ENCODE measurements around the gene IL5.

The IL5 gene

DNA sequence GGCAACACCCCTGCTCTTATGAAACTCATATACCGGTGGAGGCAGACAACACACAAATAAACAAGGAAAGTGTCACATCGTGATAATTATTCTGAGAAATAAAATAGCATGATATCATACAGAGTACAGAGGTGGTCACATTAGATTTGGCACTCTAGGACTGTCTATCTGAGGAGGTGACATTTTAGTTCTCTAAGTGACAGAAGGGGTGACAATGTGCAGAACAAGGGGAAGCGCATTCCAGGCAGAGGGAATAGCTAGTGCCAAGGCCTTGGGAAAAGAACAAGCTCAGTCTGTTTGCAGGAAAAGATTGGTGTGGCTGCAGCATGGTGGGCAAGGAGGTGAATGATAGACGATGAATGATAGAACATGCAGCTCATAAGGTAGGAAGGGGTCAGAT lies 40.1 kb downstream of the IL5 start:
- no peak for DNase-seq (ENCODE audit: low read depth, low spot score)
- in situ Hi-C loops (cut with HindIII; ENCODE audit: low sequenced_read_pairs) = no loop called here
- TF ChIP-seq, protein P1, sequence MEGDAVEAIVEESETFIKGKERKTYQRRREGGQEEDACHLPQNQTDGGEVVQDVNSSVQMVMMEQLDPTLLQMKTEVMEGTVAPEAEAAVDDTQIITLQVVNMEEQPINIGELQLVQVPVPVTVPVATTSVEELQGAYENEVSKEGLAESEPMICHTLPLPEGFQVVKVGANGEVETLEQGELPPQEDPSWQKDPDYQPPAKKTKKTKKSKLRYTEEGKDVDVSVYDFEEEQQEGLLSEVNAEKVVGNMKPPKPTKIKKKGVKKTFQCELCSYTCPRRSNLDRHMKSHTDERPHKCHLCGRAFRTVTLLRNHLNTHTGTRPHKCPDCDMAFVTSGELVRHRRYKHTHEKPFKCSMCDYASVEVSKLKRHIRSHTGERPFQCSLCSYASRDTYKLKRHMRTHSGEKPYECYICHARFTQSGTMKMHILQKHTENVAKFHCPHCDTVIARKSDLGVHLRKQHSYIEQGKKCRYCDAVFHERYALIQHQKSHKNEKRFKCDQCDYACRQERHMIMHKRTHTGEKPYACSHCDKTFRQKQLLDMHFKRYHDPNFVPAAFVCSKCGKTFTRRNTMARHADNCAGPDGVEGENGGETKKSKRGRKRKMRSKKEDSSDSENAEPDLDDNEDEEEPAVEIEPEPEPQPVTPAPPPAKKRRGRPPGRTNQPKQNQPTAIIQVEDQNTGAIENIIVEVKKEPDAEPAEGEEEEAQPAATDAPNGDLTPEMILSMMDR (IDR thresholded peaks at IDR 0.05; ENCODE audit: low read depth, low read length) = no peak

DNA sequence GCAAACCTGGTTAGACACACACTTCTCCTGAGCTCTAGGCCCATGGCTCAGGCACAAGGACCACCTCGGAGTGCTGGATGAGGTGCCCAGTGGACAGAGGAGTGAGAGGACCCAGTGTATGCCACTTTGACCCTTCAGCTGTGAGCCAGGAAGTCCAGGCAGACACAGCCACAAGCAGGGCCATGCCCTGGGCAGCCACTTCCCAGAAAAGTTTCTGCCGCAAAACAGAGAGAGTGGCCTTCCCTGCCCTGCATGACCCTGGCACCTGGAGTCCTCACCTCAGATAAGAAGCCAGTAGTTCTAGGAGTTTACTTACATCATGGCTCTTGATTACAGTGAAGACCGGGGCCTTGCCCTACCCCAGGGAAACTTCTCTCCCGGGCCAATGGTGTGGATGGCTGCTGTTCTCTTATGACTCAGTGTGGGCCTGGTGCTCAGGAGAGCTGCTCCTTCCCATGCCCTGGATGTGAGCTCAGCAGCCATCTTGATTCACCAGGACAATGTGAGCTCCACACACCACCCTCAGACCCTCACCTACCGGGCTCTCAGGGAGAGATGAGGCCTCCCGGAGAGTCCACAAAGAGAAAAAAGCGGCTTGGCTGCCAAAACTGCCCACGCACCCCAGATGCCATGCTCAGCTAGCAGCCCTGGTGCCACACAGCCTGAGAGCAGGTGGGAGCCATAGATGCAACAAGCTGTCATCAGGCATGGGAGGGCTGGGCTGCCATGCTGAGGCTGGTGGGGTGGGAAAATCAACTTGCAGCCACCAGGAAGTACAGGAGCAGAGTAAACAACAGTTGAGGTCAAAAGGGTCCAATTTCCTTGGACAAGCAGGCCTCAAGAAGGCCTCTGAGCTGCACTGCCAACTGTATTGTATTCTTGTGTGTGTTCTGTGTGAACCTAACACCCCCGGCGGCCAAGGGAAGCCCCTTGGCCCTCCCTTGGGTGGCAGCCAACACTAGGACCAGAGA lies 41.1 kb downstream of the IL5 start:
- DNase-seq (ENCODE audit: low read depth, low spot score) = peak; percentile 33
- H3K4me3 ChIP-seq (ENCODE audit: low read depth, low read length) = no peak overlapping the region
- in situ Hi-C loops (cut with HindIII; ENCODE audit: low sequenced_read_pairs) = no loop called here
- TF ChIP-seq, protein P1 (IDR thresholded peaks at IDR 0.05; ENCODE audit: low read depth, low read length) = no peak

More for the DNA sequence above, 40.1 kb downstream of the IL5 start:
- H3K4me3 ChIP-seq (ENCODE audit: low read depth, low read length) = no peak overlapping the region

DNA sequence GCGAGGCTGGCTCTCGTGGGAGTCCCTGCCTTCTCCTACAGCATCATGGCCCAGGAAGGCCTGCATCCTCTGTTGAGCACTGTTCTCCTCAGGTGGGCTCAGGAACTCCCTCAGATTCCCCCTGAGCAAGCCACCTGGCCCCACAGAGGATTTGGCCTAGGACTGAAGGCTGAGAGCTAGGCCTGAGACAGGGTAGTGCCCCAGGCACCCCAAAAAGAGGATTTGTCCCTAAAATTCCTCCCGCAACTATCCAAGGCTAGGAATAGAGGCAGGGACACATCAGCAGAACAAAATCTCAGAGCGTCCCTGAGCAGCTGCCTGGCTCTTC lies 41.7 kb downstream of the IL5 start:
- no peak for DNase-seq (ENCODE audit: low read depth, low spot score)
- TF ChIP-seq, protein P1 (IDR thresholded peaks at IDR 0.05; ENCODE audit: low read depth, low read length) = no peak
- in situ Hi-C loops (cut with HindIII; ENCODE audit: low sequenced_read_pairs) = no loop called here
- no peak overlapping the region for H3K4me3 ChIP-seq (ENCODE audit: low read depth, low read length)

DNA sequence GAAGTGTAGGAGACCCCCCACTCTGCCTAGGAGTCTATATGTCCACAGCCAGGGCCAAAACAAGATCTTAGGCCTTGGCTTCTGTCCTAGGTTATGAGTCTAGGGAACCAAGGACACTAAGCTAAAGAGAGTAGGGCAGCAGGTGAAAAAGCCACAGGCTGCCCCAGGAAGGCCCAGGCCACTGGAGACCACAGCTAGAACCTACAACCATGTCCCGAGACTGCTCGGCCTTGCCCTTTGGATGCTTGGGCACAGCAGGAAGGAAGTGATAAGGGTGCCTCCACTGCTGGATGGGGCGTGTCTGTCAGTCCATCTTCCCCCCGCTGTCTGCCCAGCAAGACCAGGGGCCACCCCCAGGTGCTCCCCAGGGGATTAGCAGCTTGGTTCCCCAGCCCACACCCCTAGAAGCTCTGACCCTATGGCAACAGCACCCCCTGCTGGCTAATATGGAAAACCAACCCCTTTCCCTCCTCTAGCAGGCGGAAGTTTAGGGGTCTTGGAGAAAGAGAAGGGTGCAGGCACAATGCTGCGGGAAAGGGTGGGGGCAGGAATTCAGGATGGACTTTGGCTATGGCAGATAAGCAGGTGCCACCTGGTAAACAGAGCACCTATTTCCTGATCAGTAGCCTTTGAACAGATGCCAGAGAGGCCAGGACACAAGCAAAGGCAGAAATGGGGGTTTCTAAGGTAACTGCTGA lies 42.2 kb downstream of the IL5 start:
- no peak overlapping the region for H3K4me3 ChIP-seq (ENCODE audit: low read depth, low read length)
- TF ChIP-seq, protein P1 (IDR thresholded peaks at IDR 0.05; ENCODE audit: low read depth, low read length) = peak; percentile 79
- DNase-seq (ENCODE audit: low read depth, low spot score) = peak; percentile 53
- in situ Hi-C loops (cut with HindIII; ENCODE audit: low sequenced_read_pairs) = no loop called here

DNA sequence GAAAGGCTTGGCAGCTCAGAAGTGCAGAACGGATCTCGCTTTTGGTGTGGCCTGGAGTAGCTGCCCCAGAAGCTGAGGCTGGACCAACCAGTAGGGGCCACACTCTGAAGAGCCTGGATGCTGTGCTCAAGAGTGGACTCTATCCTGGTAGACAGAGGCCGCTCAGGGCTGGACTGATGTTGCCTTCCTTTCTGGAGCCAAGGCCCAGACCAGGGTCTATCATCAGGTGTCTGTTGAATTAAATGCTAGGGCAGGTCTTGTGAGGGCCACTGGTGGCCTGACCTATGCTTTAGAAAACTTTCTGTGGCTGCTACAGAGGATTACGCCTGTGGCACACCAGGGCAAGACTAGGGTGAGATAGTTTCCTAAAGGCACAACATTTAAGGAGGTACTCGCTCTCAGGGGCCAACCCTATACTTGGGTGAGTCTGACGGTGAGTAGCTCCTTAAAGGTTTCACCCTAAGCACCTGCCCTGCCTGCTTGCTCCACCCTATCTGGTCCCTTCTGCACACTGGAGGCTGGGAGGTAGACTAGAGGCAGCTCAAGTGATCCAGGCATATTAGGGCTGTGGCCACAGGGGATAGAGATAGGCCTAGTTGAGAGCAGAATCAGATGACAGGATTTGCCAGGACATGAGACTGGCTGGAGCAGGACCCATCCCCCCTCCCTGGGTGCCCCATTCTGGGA lies 42.9 kb downstream of the IL5 start:
- no peak for DNase-seq (ENCODE audit: low read depth, low spot score)

More for the DNA sequence above, 42.9 kb downstream of the IL5 start:
- no peak overlapping the region for H3K4me3 ChIP-seq (ENCODE audit: low read depth, low read length)
- TF ChIP-seq, protein P1 (IDR thresholded peaks at IDR 0.05; ENCODE audit: low read depth, low read length) = no peak
- in situ Hi-C loops (cut with HindIII; ENCODE audit: low sequenced_read_pairs) = no loop called here

Data from astrocyte of the spinal cord (primary cell).